Motor neuron (in vitro differentiated cells): ENCODE data around the gene ZBTB48. TPM values are rescaled to one million over a fixed set of nuclear protein-coding genes. Genes with fewer than 3 reads are reported as not detected.
A peak's percentile ranks its signal among the peaks of the same experiment; 100 is the strongest.

Experiments used
- ATAC-seq, 8 experiments: fragments of 200-7000 bp; cut with Tn5 transposase; replicated peaks in 6 of 8; 2 replicates each; pipeline ENCODE4 v1.8.0; 2021; ENCODE audit warnings: mild to moderate bottlenecking in 8 of 8, moderate library complexity in 8 of 8
- H3K27ac ChIP-seq, 2 donors: fragments of 250-450 bp; sonication (Bioruptor Pico); 2 replicates each; pipeline ENCODE4 v1.9.0; 2021; ENCODE audit warnings: antibody characterized with exemption in 2 of 2, mild to moderate bottlenecking in 2 of 2, moderate library complexity in 1 of 2
- H3K4me1 ChIP-seq, 2 donors: fragments of 250-450 bp; sonication (Bioruptor Pico); replicated peaks in 1 of 2; 2 replicates each; pipeline ENCODE4 v1.6.1; 2021; ENCODE audit warnings: antibody characterized with exemption in 2 of 2, mild to moderate bottlenecking in 2 of 2, moderate library complexity in 1 of 2
- H3K4me3 ChIP-seq, 5 donors: fragments of 250-450 bp; sonication (Bioruptor Pico); 2 replicates each; pipeline ENCODE4 v1.9.0; 2021; ENCODE audit warnings: antibody characterized with exemption in 5 of 5, mild to moderate bottlenecking in 5 of 5, moderate library complexity in 4 of 5
- WGBS, 10 experiments: fragments of 450-650 bp; shearing (Covaris generic); methylation state at CpG; one replicate each; pipeline ENCODE4 v1.0.0; 2022; 5-methylcytosine and 5-hydroxymethylcytosine counted together
- in situ Hi-C, 9 experiments: fragments of 400-800 bp; cut with MboI; loops; one replicate each; pipeline ENCODE4 v1.15.0; 2021; ENCODE audit warnings: low sequenced_read_pairs in 9 of 9, low pct_unique_long_range_greater_than_20kb in 2 of 9; ENCODE audit not compliant: unreplicated experiment in 9 of 9
- total RNA-seq, 8 experiments: library from RNA; unstranded; fragments of 300-600 nt; gene quantifications; 2 replicates each; pipeline versions ENCODE4 v1.2.3 to v1.2.4, GENCODE V29; 2022

The ZBTB48 gene
- total RNA-seq, 8 experiments from 2014 or later, result 21.9 to 44.4 (median 27.8) TPM

- WGBS, 10 experiments, result 0% methylated on average over 2 of the region's 30 CpGs; no CpG with 5 or more reads in 9 of the 10 experiments
- ATAC-seq, result peak in 3 of 8 experiments; percentile 39 to 54 (median 42)
- H3K4me1 ChIP-seq, result peaks cover 22 to 23% of the 10 kb centered on the region in 2 donors
- in situ Hi-C loops, result no loop called here
- peak overlapping the region; percentile 62 to 91 (median 83) for H3K4me3 ChIP-seq
- peak overlapping the region; percentile 62 to 81 for H3K27ac ChIP-seq
These were observed 362 bp downstream of the ZBTB48 start for GRCh38 chr1:6580119-6580592.

GRCh38 chr1:6580593-6581409 lies 1.0 kb downstream of the ZBTB48 start:
- peak overlapping the region; percentile 62 to 91 (median 83) for H3K4me3 ChIP-seq
- H3K4me1 ChIP-seq, result peaks cover 22 to 23% of the 10 kb centered on the region in 2 donors
- no peak for ATAC-seq
- WGBS, 10 experiments, result 15 to 46% (median 36%) methylated on average over 2 to 11 of the region's 19 CpGs; no CpG with 5 or more reads in 2 of the 10 experiments
- peak overlapping the region in 1 of 2 donors; percentile 81 for H3K27ac ChIP-seq
- in situ Hi-C loops, result no loop called here

- WGBS, 10 experiments, result 80 to 100% (median 92%) methylated on average over 1 to 10 of the region's 10 CpGs; no CpG with 5 or more reads in 2 of the 10 experiments
- no peak for ATAC-seq
- Histone ChIP-seq H3K27ac (no peak overlapping the region), H3K4me3 (no peak overlapping the region), H3K4me1 (peaks cover 22 to 23% of the 10 kb centered on the region in 2 donors)
- in situ Hi-C loops, result no loop called here
These were observed 1.9 kb downstream of the ZBTB48 start for GRCh38 chr1:6581561-6582305.

DNA sequence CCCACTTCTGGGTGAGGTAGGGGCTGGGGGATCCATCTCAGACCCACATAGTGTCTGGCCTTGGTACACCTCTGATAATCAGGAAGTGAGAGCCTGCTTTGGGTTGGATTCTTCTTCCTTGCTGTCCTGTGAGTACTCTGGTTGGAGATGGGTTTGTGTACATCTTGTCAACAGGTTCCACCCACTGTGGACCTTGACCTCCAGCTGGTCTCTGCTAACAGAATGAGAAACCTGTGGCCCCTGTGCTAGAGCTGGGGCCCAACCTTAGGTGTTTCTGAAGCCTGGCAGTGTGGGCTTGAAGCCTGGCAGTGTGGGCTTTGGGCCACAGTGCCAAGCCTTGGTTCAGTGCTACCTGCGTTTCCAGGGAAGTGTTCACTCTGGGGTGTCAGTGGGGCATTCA lies 2.6 kb downstream of the ZBTB48 start:
- WGBS, 10 experiments, result 60 to 100% (median 100%) methylated on average over 1 of the region's 1 CpG; no CpG with 5 or more reads in 7 of the 10 experiments
- in situ Hi-C loops, result no loop called here
- H3K27ac ChIP-seq, result no peak overlapping the region

DNA sequence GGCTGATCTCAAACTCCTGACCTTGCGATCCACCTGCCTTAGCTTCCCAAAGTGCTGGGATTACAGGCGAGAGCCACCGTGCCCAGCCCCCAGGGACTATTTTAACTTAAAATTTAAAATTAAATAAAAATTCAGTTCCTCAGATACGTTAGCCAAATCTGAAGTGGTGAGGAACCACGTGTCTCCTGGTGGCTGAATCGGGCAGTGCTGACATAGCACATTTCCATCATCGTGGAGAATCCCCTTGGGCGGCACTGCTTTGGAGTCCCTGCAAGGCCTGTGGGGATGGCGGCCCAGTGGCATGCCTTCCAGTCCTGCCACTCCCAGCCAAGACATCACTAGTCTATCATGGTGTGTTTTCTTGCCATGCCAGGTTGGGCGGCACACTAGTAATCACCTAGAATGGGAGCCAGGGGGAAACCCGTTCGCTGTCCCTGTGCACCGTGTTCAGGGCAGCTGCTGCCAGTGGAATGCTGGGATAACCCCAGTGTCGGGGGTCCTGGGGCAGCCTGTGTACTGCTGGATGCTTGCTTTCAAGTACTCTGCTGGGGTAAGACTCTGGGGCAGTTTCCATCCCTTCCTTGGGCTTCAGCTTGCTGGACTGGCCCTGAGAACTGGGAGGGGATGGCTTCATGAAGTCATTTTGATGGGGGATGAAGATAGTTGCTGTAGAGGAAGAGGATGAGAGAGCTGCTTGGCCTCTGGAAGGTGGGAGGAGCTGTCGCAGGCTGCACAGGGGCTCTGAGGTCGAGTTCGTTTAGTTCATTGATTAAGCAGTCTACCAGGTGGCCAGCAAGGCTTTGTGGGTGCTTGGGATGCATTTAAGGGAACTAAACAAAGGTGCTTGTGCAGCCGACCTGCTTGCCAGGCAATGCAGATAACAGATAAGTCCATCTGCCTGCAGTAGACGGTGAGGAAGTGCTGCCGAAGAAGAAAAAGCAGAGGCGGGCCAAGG lies 4.6 kb downstream of the ZBTB48 start:
- Histone ChIP-seq H3K4me3 (no peak overlapping the region), H3K27ac (no peak overlapping the region), H3K4me1 (peaks cover 14% of the 10 kb centered on the region in 2 donors)
- ATAC-seq, result no peak
- WGBS, 10 experiments, result 17 to 100% (median 82%) methylated on average over 1 to 19 of the region's 21 CpGs; no CpG with 5 or more reads in 2 of the 10 experiments
- in situ Hi-C loops, result no loop called here

More for the DNA sequence above, 2.6 kb downstream of the ZBTB48 start:
- no peak overlapping the region for H3K4me3 ChIP-seq
- ATAC-seq, result no peak
- peaks cover 22 to 23% of the 10 kb centered on the region in 2 donors for H3K4me1 ChIP-seq

DNA sequence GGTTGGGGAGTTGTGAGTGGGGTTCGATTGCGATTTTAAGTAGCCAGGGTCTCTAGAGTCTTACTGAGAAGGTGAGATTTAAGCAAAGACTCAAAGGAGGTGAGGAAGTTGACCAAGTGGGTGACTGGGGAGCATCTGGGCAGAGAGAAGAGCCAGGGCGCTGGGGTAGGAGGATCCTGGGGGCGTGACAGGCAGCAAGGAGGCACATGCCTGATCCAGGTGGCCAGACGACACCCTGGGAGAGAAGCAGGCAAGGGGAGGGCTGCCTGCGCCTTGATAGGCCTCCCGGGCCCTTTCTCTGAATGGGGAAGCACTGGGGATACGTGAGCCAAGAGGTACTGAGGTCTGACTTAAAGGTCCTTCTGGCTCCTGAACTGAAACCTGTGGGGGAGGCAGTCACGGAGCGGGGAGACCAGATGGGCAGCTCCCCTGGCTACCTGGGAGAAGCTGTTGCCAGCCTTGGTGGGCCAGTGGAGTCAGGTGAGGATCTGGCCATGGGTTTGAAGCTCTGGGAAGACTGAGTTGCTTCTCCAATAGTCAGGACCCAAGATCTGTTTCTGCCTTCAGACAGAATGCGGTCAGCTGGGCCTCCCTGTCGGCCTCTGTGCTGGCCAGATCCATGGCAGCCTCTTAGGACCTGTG lies 5.4 kb downstream of the ZBTB48 start:
- 84 to 100% (median 97%) methylated on average over 1 to 10 of the region's 12 CpGs; no CpG with 5 or more reads in 4 of the 10 experiments for WGBS, 10 experiments
- in situ Hi-C loops, result no loop called here
- Histone ChIP-seq H3K4me1 (peaks cover 13% of the 10 kb centered on the region in 2 donors), H3K4me3 (no peak overlapping the region), H3K27ac (no peak overlapping the region)
- no peak for ATAC-seq

DNA sequence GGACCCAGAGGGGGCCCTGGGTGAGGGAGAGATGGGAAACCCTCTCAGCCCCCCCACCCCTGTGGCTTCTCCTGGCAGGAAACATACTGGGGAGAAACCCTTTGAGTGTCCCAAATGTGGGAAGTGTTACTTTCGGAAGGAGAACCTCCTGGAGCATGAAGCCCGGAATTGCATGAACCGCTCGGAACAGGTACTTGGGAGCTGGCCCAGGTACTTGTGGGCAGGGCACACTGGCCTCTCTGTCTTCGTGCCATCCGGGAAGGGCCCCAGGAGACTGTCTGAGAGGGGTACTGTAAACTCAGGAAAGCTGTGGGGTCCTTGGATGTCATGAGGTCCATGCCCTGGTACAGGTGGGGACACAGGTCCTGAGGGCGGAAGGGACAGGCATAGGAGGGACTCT lies 6.0 kb downstream of the ZBTB48 start:
- H3K4me1 ChIP-seq, result peaks cover 9% of the 10 kb centered on the region in 2 donors
- in situ Hi-C loops, result no loop called here
- H3K4me3 ChIP-seq, result no peak overlapping the region
- 91 to 100% (median 100%) methylated on average over 2 to 7 of the region's 7 CpGs; no CpG with 5 or more reads in 6 of the 10 experiments for WGBS, 10 experiments
- H3K27ac ChIP-seq, result no peak overlapping the region
- ATAC-seq, result peak in 4 of 8 experiments; percentile 3 to 12 (median 4)

DNA sequence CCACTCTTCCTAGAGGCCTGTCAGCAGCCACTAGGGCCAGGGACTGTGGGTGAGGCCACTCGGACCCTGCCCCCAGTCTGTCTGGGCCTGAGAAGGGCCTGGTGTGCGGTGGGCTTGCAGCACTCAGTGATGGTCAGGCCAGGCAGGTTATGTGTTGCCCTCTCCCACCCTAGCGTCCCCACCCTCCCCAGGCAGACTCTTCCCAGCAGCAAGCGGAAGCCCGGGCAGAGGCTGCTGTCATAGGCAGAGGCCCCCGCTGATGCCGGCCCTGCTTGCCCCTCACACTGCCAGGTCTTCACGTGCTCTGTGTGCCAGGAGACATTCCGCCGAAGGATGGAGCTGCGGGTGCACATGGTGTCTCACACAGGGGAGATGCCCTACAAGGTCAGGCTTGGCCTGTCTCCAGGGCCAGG lies 6.6 kb downstream of the ZBTB48 start:
- Histone ChIP-seq H3K4me3 (no peak overlapping the region), H3K27ac (no peak overlapping the region), H3K4me1 (peaks cover 4% of the 10 kb centered on the region in 2 donors)
- peak in 5 of 8 experiments; percentile 3 to 23 (median 7) for ATAC-seq
- 100% methylated on average over 4 of the region's 11 CpGs; no CpG with 5 or more reads in 9 of the 10 experiments for WGBS, 10 experiments
- in situ Hi-C loops, result no loop called here

GRCh38 chr1:6587261-6588005 lies 7.6 kb downstream of the ZBTB48 start:
- peak in 2 of 8 experiments; percentile 3 to 18 for ATAC-seq
- no peak overlapping the region for H3K27ac ChIP-seq
- H3K4me1 ChIP-seq, result no peaks in the 10 kb centered on the region
- H3K4me3 ChIP-seq, result no peak overlapping the region
- in situ Hi-C loops, result no loop called here
- WGBS, 10 experiments, result 76 to 100% (median 84%) methylated on average over 1 to 6 of the region's 13 CpGs; no CpG with 5 or more reads in 4 of the 10 experiments

GRCh38 chr1:6588128-6588892 lies 8.5 kb downstream of the ZBTB48 start:
- no peaks in the 10 kb centered on the region for H3K4me1 ChIP-seq
- H3K27ac ChIP-seq, result peak overlapping the region in 1 of 2 donors; percentile 20
- H3K4me3 ChIP-seq, result no peak overlapping the region
- in situ Hi-C loops, result no loop called here
- 64 to 98% (median 86%) methylated on average over 1 to 9 of the region's 25 CpGs; no CpG with 5 or more reads in 4 of the 10 experiments for WGBS, 10 experiments
- peak in 2 of 8 experiments; percentile 4 to 7 for ATAC-seq
